GM18508 (cell line): ENCODE data around the gene LRP3.
"Not testable (repeated sequence)": the region's sequence is repeated elsewhere in the genome, so short reads cannot be mapped to it uniquely, and the experiment has no call there.

Source experiments
- ATAC-seq: cut with Tn5 transposase; IDR thresholded peaks from one replicate; pipeline ENCODE4 v1.9.1; 2021; ENCODE audit warnings: moderate number of reproducible peaks; ENCODE audit not compliant: insufficient read depth, unreplicated experiment

LRP3 gene, protein sequence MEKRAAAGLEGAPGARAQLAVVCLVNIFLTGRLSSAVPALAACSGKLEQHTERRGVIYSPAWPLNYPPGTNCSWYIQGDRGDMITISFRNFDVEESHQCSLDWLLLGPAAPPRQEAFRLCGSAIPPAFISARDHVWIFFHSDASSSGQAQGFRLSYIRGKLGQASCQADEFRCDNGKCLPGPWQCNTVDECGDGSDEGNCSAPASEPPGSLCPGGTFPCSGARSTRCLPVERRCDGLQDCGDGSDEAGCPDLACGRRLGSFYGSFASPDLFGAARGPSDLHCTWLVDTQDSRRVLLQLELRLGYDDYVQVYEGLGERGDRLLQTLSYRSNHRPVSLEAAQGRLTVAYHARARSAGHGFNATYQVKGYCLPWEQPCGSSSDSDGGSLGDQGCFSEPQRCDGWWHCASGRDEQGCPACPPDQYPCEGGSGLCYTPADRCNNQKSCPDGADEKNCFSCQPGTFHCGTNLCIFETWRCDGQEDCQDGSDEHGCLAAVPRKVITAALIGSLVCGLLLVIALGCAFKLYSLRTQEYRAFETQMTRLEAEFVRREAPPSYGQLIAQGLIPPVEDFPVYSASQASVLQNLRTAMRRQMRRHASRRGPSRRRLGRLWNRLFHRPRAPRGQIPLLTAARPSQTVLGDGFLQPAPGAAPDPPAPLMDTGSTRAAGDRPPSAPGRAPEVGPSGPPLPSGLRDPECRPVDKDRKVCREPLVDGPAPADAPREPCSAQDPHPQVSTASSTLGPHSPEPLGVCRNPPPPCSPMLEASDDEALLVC

DNA sequence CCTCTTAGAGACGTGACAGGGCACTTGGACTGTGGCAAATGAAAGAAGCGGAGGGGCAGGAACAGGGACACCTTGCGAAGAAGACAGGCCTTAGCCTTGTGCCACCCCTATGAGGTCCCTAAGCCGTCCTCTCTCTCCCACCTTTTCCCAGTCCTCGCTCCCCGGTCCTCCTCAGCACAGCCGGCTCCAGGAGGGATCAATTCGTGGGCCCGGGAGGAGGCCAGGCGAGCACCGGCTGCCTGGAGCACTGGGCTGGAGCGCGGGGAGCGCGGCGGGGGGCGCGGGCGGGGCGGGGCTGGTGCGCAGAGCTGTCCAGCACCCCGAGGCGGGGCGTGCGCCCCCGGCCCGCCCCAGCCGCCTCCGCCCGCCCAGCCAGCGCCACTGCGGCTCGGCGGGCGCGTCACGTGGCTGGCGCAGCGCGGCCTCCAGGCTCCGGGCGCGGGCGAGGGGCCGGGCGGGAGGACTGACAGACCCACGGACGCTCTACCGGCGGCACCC lies at the start of gene LRP3:
Gene LRP3 (plus strand): TSS at position 466 of the 498 bp plus-strand sequence. CDS start 456 bp downstream, outside the sequence.
- ATAC-seq, result no peak

DNA sequence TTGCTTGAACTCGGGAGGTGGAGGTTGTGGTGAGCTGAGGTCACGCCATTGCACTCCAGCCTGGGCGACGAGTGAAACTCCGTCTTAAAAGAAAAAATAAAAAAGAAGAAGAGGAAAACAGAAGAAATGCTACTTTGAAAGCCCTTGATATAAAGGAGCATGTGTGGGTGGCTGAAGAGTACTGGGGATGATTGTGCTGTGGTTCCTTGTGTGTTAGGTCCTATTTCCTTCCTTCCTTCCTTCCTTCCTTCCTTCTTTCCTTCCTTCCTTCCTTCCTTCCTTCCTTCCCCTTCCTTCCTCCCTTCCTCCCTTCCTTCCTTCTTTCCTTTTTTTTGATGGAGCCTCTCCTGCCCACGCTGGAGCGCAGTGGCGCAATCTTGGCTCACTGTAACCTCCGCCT lies 47.9 kb upstream of the LRP3 start:
- no peak for ATAC-seq

DNA sequence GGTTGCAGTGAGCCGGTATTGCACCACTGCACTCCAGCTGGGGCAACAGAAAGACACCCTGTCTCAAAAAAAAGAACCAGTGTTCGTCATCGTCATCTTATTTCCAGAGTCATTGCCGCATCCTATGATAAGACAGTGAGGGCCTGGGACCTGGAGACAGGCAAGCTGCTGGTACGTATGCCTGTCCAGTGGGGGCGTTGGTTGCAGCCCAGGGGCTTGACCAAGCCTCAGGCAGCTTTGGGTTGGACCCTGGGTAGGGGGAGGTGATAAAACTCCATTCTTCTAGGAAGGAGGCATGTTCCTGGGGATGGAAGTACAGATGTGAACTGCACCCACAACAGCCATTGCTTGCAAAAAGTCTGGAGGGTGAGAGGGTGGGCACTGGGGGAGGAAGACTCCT lies 46.6 kb upstream of the LRP3 start:
- no peak for ATAC-seq

DNA sequence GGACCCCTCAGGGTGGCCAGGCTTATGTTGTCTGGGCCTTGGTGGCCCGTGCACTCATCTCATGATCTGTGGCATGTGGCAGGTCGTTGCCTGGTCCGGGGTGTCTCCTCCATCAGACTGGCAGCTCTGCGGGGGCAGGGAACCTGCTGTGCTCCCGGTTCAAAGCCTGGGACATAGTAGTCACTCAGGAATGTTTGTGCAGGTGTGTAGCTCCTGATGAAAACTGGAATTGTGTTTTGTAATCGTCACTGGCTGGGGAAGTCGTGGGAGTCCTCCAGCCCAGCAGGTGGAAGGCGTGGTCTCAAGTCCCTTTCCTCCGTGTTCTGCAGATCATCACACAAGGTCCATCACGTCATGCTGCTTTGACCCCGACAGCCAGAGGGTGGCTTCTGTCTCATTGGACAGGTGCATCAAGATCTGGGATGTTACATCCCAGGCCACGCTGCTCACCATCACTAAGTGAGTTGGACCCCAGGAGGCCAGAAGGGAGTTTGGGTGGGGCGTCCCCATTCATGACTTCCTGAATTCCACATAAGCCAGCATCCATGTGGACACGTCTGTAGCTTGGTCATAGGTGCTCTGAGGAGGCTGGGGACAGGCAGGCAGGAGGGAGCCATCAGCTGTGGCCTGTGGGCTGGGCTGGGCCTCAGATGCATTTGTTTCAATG lies 43.1 kb upstream of the LRP3 start:
- no peak for ATAC-seq

DNA sequence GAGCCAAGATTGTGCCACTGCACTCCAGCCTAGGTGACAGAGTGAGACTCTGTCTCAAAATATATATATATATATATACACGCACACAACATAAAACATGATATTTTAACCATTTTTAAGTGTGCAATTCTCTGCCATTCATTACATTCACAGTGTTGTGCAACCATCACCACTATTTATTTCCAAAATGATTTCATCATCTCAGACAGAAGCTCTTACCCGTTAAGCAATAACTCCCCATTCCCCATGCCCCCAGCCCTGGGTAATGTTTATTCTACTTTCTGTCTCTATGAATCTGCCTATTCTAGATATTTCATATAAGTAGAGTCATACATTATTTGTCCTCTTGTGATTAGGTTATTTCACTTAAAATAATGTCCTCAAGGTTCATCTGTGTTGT lies 42.0 kb upstream of the LRP3 start:
- no peak for ATAC-seq

DNA sequence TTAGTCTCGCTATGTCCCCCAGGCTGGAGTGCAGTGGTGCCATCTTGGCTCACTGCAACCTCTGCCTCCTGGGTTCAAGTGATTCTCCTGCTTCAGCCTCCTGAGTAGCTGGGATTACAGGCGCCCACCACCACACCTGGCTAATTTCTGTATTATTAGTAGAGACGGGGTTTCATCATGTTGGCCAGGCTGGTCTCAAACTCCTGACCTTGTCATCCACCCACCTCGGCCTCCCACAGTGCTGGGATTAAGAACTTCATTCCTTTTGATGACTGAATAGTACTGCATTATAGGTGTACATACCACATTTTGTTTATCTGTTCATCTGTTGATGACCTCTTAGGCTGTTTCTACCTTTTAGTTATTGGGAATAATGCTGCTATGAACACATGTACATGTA lies 41.5 kb upstream of the LRP3 start:
- ATAC-seq, result not testable (repeated sequence)

DNA sequence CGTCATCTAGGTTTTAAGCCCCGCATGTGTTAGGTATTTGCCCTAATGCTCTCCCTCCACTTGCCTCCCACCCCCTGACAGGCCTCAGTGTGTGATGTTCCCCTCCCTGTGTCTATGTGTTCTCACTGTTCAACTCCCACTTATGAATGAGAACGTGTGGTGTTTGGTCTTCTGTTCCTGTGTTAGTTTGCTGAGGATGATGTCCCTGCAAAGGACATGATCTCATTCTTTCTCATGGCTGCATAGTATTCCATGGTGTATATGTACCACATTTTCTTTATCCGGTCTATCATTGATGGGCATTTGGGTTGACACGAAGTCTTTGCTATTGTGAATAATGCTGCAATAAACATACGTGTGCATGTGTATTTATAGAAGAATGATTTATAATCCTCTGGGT lies 39.8 kb upstream of the LRP3 start:
- not testable (repeated sequence) for ATAC-seq

DNA sequence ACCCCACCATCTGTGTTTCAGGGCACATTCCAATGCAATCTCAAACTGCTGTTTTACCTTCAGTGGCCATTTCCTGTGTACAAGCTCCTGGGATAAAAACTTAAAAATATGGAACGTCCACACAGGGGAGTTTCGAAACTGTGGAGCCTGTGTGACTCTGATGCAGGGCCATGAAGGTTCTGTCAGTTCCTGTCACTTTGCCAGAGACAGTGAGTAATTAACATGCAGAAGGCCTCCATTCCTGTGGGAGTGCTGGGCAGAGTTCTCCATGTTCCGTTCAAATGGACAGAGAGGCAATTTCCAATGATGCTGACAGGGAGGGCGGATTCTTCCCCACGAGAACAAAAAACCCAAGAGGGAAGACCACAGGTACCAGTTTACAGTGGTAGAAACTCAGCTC lies 37.8 kb upstream of the LRP3 start:
- no peak for ATAC-seq

DNA sequence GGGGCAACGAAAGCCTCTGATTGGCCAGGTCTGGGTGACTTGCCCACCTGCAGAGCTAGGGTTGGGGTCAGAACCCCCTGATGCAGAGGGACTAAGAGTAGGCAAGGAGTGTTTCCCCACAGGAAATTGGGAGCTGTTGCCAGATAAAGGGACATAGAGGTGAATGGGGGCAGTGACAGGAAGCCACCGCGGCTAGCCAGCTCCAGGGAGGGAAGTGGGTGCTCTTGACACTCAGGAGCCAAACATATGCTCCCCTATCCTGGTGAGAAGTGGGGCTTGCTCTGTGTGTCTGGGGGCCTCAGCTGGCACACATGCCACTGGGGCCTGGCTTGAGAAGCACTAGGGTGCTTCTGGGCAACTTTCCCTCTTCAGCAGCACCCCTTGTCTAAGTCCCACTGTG lies 36.2 kb upstream of the LRP3 start:
- no peak for ATAC-seq

DNA sequence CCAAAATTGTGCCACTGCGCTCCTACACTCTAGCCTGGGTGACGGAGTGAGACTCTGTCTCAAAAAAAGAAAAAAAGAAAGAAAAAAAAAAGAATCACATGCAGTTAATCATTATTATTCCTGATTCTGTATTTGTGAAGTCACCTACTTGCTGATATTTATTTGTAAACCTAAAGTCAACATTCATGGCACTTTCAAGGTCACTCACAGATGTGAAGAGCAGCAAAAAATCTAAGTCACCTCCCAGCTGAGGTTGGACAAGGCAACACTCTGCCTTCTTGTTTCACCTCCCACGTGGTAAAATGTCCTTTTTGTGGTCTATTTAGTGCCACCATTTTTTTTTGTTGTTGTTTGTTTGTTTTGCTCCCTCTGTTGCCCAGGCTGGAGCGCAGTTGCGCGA lies 35.8 kb upstream of the LRP3 start:
- ATAC-seq, result no peak

DNA sequence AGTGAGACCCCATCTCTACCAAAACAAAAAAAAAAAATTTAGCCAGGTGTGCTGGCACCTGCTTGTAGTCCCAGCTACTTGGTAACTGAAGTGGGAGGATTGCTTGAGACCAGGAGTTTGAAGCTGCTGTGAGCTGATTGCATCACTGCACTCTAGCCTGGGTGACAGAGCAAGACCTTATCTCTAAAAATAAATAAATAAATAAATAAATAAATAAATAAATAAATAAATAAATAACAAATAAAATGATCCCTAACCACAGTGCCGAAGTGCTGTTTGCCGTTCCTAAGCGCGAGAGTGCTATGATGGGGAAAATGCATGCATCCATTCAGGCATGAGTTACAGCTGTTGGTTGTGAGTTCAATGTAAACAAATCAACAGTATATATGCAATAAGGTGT lies 35.0 kb upstream of the LRP3 start:
- ATAC-seq, result no peak

DNA sequence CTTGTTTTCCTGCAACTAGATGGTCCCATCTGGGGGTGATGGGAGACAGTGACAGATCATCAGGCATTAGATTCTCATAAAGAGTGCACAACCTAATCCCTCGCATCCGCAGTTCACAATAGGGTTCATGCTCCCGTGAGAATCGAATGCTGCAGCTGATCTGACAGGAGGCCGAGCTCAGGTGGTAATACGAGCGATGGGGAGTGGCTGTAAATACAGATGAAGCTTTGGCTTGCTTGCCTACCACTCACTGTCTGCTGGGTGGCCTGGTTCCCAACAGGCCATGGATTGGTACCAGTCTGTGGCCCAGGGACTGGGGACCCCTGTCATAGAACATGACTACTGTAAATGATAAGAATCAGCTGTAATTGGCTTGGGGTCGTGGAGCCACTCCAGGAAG lies 34.2 kb upstream of the LRP3 start:
- no peak for ATAC-seq

DNA sequence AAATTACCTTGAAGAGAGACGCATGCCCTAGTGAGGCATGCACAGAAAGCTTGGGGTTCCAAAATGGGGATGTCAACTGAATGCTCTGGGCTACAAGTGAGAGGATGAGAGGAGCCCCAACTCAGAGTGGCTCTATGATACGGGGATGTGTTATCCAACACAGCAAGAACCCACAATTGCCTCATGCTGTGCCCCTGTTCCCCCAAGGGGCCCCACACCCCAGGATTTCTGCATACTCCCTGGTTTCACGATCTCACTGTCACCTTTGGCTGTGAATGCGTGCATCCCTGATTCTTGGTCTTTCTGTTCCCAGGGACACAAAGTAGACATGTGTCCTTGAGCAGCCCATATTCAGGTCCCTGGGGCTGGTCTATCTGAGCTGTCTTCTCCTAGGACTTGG lies 32.9 kb upstream of the LRP3 start:
- no peak for ATAC-seq

DNA sequence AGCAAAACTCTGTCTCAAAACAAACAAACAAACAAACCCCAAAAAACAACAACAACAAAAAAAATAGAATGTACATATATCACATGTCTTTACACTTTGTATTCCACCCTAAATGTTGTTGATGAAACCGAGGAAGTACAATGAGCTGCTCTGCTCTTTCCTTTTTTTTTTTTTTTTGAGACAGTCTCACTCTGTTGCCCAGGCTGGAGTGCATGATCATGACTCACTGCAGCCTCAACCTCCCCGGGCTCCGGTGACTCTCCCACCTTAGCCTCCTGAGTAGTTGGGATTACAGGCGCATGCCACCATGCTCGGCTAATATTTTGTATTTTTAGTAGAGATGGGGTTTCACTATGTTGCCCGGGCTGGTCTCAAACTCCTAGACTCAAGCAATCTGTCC lies 30.6 kb upstream of the LRP3 start:
- no peak for ATAC-seq

DNA sequence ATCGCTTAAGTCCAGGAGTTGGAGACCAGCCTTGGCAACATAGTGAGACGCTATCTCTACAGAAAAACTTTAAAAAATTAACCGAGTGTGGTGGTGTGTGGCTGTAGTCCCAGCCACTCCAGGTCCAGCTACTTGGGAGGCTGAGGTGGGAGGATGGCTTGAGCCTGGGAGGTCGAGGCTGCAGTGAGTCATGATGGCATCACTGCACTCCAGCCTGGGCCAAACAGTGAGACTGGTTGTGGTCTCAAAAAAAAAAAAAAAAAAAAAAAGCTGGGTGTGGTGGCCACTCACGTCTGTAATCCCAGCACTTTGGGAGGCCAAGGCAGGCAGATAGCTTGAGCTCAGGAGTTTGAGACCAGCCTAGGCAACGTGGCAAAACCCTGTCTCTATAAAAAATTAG lies 28.1 kb upstream of the LRP3 start:
- not testable (repeated sequence) for ATAC-seq

DNA sequence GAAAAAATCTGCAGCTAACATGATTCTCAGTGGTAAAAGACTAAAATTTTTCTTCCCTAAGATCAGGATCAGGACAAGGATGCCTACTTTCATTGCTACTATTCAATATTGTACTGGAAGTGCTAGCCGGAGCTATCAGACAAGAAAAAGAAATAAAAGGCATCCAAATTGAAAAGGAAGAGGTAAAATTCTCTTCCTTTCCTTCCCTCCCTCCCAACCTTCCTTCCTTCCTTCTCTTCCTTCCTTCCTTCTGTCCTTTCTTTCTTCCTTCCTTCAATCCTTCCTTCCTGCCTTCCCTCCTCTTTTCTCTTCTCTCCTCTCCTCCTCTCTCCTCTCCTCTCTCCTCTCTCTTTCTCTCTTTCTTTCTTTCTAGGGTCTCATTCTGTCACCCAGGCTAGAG lies 26.7 kb upstream of the LRP3 start:
- no peak for ATAC-seq

DNA sequence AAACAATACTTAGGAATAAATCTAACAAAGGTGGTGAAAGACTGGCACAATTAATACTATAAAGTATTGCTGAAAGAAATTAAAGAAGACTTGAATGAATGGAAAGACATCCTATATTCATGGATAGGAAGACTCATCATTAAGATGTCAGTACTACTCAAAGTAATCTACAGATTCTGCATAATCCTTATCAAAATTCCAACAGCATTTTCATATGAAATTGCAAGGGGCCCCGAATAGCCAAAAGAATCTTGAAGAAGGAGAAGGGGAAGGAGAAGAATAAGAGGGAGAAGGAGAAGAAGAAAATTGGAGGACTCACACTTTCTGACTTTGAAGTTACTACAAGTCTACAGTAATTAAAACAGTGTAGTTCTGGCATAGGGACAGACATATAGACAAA lies 25.6 kb upstream of the LRP3 start:
- ATAC-seq, result no peak

DNA sequence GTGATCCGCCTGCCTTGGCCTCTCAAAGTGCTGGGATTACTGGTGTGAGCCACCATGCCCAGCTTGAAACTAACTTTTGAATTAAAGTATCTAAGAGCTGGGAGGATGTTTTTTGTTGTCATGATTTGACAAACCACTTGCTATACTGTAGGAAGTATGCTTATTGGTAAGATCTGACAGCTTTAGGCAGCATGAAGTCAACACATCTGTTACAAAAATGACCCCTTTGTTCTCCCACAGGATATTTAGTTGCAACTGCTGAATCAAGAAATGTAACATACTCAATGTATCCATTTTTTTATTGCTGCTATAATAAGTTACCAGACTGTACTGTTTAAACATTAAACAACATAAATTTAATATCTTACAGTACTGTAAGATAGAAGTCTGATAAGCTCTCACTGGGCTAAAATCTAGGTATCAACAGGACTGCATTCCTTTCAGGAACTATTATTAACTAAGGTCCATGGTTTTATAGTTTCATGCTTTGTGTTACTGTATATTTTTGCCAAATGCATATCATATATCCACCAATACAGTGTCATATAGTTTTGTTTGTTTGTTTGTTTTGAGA lies 22.8 kb upstream of the LRP3 start:
- no peak for ATAC-seq

DNA sequence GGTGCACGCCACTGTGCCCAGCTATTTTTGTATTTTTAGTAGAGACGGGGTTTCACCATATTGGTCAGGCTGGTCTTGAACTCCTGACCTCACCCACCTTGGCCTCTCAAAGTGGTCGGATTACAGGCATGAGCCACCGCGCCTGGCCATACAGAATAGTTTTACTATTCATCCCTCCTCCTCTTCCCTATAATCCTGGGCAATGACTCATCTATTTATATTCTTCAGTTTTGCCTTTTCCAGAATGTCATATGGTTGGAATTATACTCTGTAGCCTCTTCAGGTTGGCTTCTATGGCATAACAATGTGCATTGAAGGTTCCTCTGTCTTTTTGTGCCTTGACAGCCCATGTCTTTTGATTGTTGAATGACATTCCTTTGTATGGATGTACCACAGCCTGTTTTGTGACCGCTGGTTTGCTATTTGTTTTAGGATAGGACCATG lies 22.2 kb upstream of the LRP3 start:
- no peak for ATAC-seq

DNA sequence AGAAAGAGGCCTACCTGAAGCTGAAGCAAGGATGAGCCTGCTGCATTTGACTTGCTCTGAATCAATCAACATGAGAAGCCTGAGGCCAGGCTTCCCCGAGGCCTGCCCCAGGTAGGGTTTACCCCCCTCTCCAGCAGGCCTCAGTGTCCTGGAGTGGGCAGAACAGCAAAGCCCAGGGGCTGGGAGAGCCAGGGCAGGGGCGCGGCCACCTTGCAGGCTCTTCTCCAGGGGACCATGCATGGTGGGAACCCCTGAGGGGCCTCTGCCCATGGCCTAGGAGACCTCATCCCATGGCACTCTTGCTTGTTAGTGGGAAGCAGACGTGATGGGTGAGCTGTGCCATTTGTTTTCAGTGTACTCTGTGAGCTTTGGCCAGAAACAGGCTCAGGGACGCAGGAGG lies 19.9 kb upstream of the LRP3 start:
- ATAC-seq, result no peak
